ENCODE results near the gene TRIM26. TPM values are rescaled to one million over a fixed set of nuclear protein-coding genes. Genes with fewer than 3 reads are reported as not detected.

TRIM26 gene
- total RNA-seq, 2 experiments from 2014 or later, result 42.1 to 44.1 TPM

DNA sequence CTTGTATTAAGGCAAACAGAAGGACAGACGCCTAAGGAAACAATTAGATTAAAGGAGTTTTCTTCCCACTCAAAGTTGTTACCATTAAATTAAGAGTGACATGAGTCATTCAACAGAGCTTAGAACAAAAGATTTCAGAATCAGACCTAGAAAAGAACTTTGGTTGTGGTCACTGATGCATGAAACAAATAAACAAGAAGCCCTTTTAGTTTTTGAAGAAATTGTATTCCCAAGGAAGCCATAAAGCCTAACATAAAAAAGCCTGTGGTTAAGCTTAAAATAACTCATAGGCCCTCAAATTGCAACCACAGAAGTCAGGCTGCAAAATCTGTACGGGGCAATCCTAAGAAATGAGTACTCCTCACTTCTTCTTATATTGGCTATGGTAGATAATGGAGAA is 17.9 kb upstream of the TRIM26 start:
- DNase-seq, result no peak
- Histone ChIP-seq H3K9me3 (ENCODE audit: control insufficient read depth in 1 of 2, insufficient read depth in 1 of 2, low read length in 2 of 2) (no peaks in the 10 kb centered on the region), H3K4me3 (ENCODE audit: low read length) (no peak overlapping the region), H3K4me1 (ENCODE audit: insufficient read depth, low read length) (peaks cover 6% of the 10 kb centered on the region), H3K36me3 (ENCODE audit: insufficient read depth, low read length) (no peaks in the 10 kb centered on the region), H3K27me3 (ENCODE audit: control insufficient read depth in 1 of 2, insufficient read depth in 2 of 2, low read length in 2 of 2) (no peaks in the 10 kb centered on the region), H3K27ac (ENCODE audit: low read depth in 1 of 2, low read length in 2 of 2) (no peak overlapping the region)
- ChIA-PET POLR2A (no interaction called here), CTCF (interaction anchor here (1.2 kb wide), 2 partner anchors 12 to 14 kb away, joined by 3 read pairs; no protein-coding TSS in a partner anchor)
- Mint-ChIP-seq H3K36me3 (ENCODE audit: low read depth) (no peaks in the 10 kb centered on the region), H3K27me3 (peaks cover 24% of the 10 kb centered on the region), H3K9me3 (no peaks in the 10 kb centered on the region), H3K27ac (no peak overlapping the region), H3K4me3 (no peak overlapping the region), H3K4me1 (ENCODE audit: low read depth) (no peaks in the 10 kb centered on the region)
- intact Hi-C loops (cut with DNase I, micrococcal nuclease), result no loop called here
- TF ChIP-seq, protein P1, sequence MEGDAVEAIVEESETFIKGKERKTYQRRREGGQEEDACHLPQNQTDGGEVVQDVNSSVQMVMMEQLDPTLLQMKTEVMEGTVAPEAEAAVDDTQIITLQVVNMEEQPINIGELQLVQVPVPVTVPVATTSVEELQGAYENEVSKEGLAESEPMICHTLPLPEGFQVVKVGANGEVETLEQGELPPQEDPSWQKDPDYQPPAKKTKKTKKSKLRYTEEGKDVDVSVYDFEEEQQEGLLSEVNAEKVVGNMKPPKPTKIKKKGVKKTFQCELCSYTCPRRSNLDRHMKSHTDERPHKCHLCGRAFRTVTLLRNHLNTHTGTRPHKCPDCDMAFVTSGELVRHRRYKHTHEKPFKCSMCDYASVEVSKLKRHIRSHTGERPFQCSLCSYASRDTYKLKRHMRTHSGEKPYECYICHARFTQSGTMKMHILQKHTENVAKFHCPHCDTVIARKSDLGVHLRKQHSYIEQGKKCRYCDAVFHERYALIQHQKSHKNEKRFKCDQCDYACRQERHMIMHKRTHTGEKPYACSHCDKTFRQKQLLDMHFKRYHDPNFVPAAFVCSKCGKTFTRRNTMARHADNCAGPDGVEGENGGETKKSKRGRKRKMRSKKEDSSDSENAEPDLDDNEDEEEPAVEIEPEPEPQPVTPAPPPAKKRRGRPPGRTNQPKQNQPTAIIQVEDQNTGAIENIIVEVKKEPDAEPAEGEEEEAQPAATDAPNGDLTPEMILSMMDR (IDR thresholded peaks at IDR 0.05), result no peak
- no peak for ATAC-seq (ENCODE audit: poor library complexity)

DNA sequence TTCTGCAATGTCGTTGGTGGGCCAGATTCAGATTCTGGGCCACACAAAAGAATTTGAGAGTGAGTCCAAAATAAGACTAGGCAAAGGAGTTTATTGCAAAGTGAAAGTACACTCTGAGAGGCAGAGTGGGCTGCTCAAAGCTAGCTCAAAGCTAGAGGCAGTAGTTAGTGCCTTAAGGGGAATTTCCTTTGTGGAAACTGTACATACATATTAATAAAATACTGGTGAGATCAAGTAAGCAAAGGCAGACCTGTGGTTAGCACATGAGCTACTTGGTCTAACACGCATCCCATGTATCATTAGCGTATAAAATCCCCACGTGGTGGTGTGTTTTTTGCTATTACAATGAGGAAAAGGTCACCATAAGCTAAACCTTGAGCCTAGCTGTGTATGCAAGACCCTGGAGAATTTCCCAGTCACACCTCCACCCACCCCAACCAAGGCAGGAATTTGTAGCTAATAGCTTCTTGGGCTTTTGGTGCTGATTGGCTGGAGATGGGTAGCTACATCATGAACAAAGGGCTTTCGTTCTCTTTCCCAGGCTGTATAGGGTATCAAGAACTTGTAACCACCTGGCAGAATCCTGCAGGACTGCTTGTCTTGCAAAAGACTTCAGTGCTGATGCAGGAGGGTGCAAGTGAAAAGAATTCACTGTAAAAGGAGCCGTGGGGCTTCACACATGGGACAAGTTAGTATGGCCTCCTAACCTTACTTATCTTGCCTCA is 14.7 kb upstream of the TRIM26 start:
- no peak overlapping the region for H3K27ac Mint-ChIP-seq

DNA sequence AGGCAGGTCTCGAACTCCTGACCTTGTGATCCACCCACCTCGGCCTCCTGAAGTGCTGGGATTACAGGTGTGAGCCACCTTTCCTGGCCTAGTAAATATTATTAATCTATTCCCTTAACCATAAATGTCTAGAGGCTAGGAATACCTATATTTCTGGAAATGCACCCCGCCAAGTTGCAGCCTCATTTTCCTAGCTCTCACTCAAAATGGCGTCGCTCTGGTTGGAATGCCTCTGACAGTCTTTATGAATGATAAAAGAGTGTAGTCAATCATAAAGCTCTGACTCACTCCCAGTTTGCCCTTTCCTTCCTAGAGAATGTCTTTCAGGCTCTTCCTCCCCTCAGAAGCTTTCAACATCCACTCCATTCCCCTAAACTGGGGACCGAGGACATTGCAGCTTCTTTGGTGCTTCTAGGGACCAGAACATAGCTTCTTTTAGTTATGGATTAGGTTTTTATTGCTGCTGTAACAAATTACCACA is 14.1 kb upstream of the TRIM26 start:
- POLR2A ChIA-PET, result interaction anchor here (0.8 to 1.5 kb wide), 2 partner anchors 13 to 161 kb away, joined by 3 to 11 read pairs; partner anchors contain the start of gene TRIM26
- Histone ChIP-seq H3K36me3 (ENCODE audit: insufficient read depth, low read length) (no peaks in the 10 kb centered on the region), H3K27me3 (ENCODE audit: control insufficient read depth in 1 of 2, insufficient read depth in 2 of 2, low read length in 2 of 2) (no peaks in the 10 kb centered on the region), H3K9me3 (ENCODE audit: control insufficient read depth in 1 of 2, insufficient read depth in 1 of 2, low read length in 2 of 2) (peaks cover 3 to 15% of the 10 kb centered on the region in 2 experiments), H3K27ac (ENCODE audit: low read depth in 1 of 2, low read length in 2 of 2) (no peak overlapping the region), H3K4me1 (ENCODE audit: insufficient read depth, low read length) (peaks cover 6% of the 10 kb centered on the region), H3K4me3 (ENCODE audit: low read length) (peak overlapping the region; percentile 1)
- H3K4me3 Mint-ChIP-seq, result no peak overlapping the region
- H3K27me3 Mint-ChIP-seq, result peaks cover 10% of the 10 kb centered on the region
- DNase-seq (no peak), ATAC-seq (ENCODE audit: poor library complexity) (no peak)
- intact Hi-C loops (cut with DNase I, micrococcal nuclease), result no loop called here
- no peaks in the 10 kb centered on the region for H3K4me1 Mint-ChIP-seq (ENCODE audit: low read depth)
- TF ChIP-seq, protein P1 (IDR thresholded peaks at IDR 0.05), result no peak
- CTCF ChIA-PET, result interaction anchor here (1.2 to 2.1 kb wide), 2 partner anchors 8 to 11 kb away, joined by 3 to 8 read pairs; no protein-coding TSS in a partner anchor
- H3K36me3 Mint-ChIP-seq (ENCODE audit: low read depth), result peaks cover 8% of the 10 kb centered on the region
- H3K27ac Mint-ChIP-seq, result no peak overlapping the region
- peaks cover 3% of the 10 kb centered on the region for H3K9me3 Mint-ChIP-seq

More for the DNA sequence above, 14.7 kb upstream of the TRIM26 start:
- Mint-ChIP-seq H3K9me3 (peaks cover 3% of the 10 kb centered on the region), H3K27me3 (peaks cover 13% of the 10 kb centered on the region), H3K36me3 (ENCODE audit: low read depth) (peaks cover 6% of the 10 kb centered on the region), H3K4me3 (peak overlapping the region; percentile 12), H3K4me1 (ENCODE audit: low read depth) (no peaks in the 10 kb centered on the region)
- intact Hi-C loops (cut with DNase I, micrococcal nuclease), result no loop called here
- Histone ChIP-seq H3K36me3 (ENCODE audit: insufficient read depth, low read length) (no peaks in the 10 kb centered on the region), H3K27ac (ENCODE audit: low read depth in 1 of 2, low read length in 2 of 2) (no peak overlapping the region), H3K4me1 (ENCODE audit: insufficient read depth, low read length) (peaks cover 6% of the 10 kb centered on the region), H3K27me3 (ENCODE audit: control insufficient read depth in 1 of 2, insufficient read depth in 2 of 2, low read length in 2 of 2) (no peaks in the 10 kb centered on the region), H3K9me3 (ENCODE audit: control insufficient read depth in 1 of 2, insufficient read depth in 1 of 2, low read length in 2 of 2) (peaks cover 0 to 15% of the 10 kb centered on the region in 2 experiments), H3K4me3 (ENCODE audit: low read length) (peak overlapping the region; percentile 1)
- ATAC-seq (ENCODE audit: poor library complexity) (peak; percentile 48), DNase-seq (peak in 3 of 14 experiments; percentile 46 to 56 (median 53))
- TF ChIP-seq, protein P1 (IDR thresholded peaks at IDR 0.05), result no peak
- ChIA-PET POLR2A (interaction anchor here (0.8 to 1.5 kb wide), 2 partner anchors 14 to 162 kb away, joined by 3 to 11 read pairs; partner anchors contain the start of gene TRIM26), CTCF (interaction anchor here (1.3 to 2.1 kb wide), 2 partner anchors 9 to 10 kb away, joined by 3 to 8 read pairs; no protein-coding TSS in a partner anchor)

Measured in CD4-positive, alpha-beta T cell (primary cell).